Lower leg skin (tissue), 3 donors: ENCODE data around the gene COL25A1.

ENCODE experiments used
- CTCF ChIP-seq, 3 donors: fragments of 450-650 bp; IDR thresholded peaks; one replicate each; pipeline ENCODE4 v1.5.1; 2016; ENCODE audit warnings: antibody characterized with exemption in 3 of 3, mild to moderate bottlenecking in 3 of 3, moderate library complexity in 2 of 3
- POLR2A ChIP-seq, 2 donors: fragments of 450-650 bp; IDR thresholded peaks; one replicate each; pipeline ENCODE4 v1.6.1; 2016 to 2017; ENCODE audit warnings: antibody characterized with exemption in 2 of 2, mild to moderate bottlenecking in 1 of 2, moderate library complexity in 1 of 2

- TF ChIP-seq CTCF (IDR thresholded peaks at IDR 0.05) (no peak), POLR2A (IDR thresholded peaks at IDR 0.05) (no peak)
Observed at GRCh38 chr4:109005523-109005922, 296.9 kb downstream of the COL25A1 start.
